Ureter (tissue), 1 donor: ENCODE results near the gene SIK2. TPM values are rescaled to one million over a fixed set of nuclear protein-coding genes. Genes with fewer than 3 reads are reported as not detected.
"Not testable (repeated sequence)": the region's sequence is repeated elsewhere in the genome, so short reads cannot be mapped to it uniquely, and the experiment has no call there.

Experiments
- DNase-seq: peaks from one replicate; pipeline ENCODE4 v3.0.0-alpha.2; 2020; ENCODE audit warnings: low spot score
- total RNA-seq: library from RNA; stranded (reverse); gene quantifications from one replicate; pipeline ENCODE4 v1.2.4, GENCODE V29; 2023
- donor health status: DM: yes; HTN: yes; CAD: no.

The SIK2 gene
- total RNA-seq, 1 donor from 2014 or later = 20.7 TPM

DNA sequence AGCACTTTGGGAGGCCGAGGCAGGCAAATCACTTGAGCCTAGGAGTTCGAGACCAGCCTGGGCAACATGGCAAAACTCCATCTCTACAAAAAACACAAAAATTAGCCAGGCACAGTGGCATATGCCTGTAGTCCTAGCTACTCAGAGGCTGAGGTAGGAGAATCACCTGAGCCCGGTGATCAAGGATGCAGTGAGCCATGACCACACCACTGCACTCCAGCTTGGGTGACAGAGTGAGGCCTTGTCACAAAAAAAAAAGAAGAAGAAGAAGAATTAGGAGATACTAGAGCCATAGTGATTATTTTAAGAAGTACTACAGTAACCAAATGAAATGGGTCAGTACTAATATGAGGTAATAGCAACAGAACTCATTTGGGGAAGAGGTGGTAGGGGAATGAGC is 56.2 kb downstream of the SIK2 start:
- DNase-seq = not testable (repeated sequence)

DNA sequence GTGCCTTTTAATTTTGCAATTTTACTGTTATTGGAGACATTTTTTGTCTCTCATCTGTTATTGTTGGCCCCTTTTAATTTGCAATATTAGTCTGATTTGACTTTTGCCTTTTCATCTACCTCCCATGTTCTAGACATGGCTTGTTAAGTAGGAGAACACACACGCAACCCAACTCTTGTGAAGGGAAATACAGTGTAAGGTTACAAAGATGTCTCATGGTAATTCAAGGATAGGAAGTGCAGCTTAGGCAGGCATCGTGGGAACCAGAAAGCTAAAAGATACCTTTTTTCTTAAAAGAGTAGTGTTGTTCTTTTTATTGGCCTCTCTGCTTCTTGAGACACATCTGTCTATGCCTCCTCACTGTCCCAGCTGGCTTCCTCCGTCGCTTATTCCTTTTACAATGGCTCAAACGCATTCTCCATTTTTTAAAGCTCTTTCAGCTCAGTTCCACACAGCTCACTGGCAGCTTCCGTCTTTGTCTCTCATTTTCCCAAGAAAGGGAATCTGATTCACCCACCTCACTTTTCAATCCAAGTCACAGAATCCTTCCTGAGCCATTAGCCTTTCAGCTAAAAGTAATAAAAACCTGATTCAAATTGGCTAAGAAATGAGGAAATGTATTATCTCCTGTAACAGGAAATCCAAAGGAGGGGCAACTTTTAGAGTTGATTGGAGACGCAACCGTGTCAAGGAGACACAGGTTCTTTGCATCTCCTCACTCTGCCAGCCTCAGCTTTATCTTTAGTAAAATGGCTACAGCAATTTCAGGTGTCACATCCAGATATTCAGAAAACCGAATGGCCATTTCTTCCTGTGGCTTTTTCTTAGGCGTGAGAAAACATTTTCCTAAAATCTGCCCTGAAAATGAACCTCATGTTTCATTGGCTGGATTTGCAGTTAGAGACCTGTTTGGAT is 57.2 kb downstream of the SIK2 start:
- no peak for DNase-seq

DNA sequence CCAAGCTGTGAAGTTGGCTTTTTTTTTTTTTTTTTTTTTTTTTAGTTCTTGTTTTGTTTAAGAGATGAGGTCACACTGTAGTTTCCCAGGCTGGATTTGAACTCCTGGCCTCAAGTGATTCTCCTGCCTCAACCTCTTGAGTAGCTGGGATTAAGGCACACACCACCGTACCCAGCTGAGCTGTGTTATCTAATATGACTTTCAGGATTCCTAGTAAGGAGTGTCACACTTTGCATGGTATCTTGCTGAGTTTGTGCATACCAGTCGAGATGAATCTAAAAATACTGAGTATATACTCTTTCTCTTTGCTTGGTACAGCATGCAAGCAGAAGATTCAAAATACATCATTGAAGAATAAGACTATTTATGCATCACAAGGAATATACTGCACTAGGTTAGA is 58.6 kb downstream of the SIK2 start:
- no peak for DNase-seq

- DNase-seq = no peak
Observed at GRCh38 chr11:111663820-111664219, 61.6 kb downstream of the SIK2 start.

DNA sequence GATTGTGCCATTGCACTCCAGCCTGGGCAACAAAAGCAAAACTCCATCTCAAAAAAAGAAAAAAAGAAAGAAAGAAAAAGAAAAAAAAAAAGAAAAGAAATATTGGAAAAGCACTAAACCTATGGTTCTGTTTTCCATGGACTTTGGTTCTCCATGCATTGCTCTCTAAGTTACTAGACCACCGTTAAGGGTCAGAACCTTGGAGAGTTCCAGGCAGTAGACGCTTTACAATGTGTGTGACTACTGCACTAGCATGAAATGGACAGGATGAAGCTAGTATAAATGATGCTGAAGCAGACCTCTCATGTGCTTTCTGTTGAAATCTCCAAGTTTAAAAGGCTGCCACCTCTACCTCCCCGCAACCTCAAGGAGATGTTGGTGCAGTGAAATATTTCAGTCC is 63.5 kb downstream of the SIK2 start:
- no peak for DNase-seq

- DNase-seq = no peak
Observed at GRCh38 chr11:111668980-111669379, 66.7 kb downstream of the SIK2 start.

- DNase-seq = no peak
Observed at GRCh38 chr11:111671383-111671782, 69.1 kb downstream of the SIK2 start.

DNA sequence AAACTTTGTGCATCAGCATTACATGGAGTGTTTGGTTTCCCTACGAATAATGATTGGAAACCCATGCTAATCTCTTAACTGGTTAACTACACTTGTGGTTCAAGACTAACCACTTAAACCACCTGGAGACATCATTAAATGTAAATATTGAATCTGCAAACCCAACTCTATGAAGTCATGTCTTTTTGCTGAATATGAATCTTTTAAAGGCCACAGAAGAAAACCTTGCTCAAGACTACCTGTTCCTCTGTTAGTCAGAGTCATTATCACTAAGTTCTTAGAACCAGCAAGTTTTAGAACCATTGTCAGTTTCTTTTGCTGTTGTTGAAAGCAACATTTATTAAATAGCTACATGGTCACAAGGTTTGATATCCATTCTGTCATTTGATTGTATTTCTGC is 70.7 kb downstream of the SIK2 start:
- DNase-seq = no peak

DNA sequence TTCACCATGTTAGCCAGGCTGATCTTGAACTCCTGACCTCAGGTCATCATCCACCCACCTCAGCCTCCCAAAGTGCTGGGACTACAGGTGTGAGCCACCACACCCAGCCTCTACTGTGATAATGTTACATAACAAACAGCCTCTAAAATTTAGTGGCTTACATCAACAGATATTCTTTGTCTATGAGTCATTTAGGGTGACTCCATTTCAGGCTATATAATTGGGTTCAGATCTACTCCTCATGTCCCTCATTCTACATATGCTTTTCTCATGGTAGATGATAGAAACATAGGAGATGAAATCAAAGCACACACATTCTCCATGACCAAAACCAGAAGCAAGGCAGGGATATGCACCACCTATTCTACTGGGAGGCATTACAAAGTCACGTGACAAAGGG is 72.7 kb downstream of the SIK2 start:
- no peak for DNase-seq

- no peak for DNase-seq
Observed at GRCh38 chr11:111675891-111676290, 73.6 kb downstream of the SIK2 start.

DNA sequence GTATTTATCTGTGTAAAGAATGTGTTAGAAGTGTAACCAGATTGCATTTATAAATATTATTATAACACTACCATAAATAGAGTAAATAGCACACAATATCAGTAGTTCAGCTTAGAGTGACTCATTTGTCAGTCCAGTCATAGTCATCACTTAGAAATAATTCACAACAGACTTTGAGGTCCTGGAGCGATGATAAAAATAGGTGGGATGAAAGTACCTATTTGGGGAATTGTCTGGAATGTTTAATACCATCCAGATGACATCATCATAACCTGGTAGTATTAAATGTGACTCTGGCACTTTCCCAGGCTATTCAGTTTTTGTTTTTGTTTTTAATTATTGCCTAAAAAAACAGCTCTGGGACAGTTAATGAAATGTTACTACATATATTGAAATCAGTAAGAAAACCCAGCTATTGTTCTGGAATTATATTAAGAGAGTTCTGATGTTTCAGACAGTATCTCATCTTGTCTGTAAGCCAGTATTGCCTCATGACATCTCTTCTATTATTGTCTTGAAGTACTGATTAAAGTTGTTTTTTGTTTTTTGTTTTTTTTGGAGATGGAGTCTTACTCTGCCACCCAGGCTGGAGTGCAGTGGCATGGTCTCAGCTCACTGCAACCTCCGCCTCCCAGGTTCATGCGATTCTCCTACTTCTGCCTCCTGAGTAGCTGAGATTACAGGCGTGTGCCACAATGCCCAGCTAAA is 74.8 kb downstream of the SIK2 start:
- no peak for DNase-seq

DNA sequence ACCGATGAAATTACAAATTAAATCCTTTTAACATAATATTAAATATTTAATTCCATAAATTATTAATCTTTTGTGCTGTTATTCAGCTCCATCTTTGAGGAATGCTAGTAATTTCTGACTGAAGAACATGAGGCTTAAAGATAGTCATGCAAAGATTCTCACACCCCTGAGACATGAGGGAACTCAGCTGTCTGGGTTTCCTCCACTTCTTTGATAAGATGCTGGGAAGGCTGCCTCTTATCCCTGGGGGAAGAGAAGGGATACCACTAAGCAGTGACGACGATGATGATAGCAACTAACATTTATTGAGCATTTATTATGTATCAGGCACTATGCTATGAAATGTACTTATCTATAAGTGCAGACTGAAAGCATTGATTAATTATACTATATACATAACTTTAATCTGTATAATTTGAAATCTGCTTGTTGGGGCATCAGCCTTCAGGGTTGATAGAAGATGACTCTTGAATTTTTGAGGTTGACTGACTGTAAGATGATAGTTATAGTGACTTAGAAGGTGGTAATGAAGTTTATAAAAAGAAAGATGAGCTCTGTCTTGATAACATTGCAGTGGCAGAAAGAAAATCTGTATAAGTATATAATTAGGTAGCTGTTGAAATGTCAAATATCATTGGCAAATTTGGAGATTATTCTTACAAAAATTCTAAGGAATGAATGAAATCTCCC is 78.4 kb downstream of the SIK2 start:
- DNase-seq = no peak

DNA sequence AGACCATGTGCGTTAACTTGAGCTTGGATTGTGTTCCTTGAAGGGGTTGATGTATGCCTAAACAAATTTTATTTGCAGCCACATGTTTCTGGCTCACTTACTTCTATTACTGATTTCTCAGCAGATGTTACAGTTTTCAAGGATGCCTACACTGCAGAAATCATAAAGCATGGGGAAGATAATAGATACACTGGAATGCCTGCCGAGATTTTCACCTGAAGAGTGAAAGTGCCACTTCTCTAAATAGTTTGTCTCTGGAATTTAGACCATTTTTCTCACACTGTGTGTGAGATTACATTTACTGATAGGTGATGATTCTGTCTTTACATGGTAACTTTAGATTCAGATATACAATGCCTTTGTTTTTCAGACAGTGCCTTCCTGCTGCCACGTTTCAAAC is 81.6 kb downstream of the SIK2 start:
- no peak for DNase-seq

GRCh38 chr11:111684251-111684650 is 82.0 kb downstream of the SIK2 start:
- no peak for DNase-seq

- no peak for DNase-seq
Observed at GRCh38 chr11:111688013-111688412, 85.8 kb downstream of the SIK2 start.

GRCh38 chr11:111691176-111691575 is 88.9 kb downstream of the SIK2 start:
- no peak for DNase-seq

DNA sequence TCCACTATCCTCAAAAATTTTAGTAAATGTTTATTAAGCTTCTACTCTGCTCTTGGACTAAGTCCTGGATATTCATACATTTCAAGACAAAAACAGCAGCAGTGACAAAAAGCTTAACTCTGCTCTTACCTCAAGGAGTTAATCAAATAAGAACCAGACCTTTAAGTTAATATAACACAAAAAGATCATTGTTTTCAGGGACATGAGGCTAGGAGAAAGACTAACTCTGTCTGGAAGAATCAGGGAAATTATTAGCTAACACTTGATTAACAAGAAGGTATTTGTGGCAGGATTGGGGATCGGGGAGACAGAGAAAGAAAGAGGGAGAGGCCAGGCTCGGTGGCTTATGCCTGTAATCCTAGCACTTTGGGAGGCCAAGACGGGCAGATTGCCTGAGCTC is 89.5 kb downstream of the SIK2 start:
- DNase-seq = no peak

GRCh38 chr11:111693224-111693937 is 91.1 kb downstream of the SIK2 start:
- no peak for DNase-seq

- DNase-seq = no peak
Observed at GRCh38 chr11:111694851-111695250, 92.6 kb downstream of the SIK2 start.

DNA sequence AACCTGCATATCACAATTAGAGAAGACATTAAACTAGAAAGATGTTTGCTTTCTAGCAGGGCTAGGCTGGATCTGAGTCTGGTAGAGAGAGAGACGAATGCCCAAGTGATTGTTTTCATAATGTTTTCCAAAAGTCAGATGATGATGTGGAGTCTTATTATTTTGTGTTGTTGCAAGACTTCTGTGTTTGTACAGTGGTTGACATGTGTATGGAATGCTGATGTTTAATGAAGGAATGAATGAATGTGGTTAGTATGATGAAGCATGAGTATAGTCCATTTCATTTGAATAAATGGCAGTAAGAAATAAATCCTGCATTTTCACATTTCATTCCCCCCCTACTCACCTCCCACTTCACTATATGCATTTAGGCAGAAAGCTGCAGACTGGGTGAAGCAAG is 94.3 kb downstream of the SIK2 start:
- DNase-seq = no peak

DNA sequence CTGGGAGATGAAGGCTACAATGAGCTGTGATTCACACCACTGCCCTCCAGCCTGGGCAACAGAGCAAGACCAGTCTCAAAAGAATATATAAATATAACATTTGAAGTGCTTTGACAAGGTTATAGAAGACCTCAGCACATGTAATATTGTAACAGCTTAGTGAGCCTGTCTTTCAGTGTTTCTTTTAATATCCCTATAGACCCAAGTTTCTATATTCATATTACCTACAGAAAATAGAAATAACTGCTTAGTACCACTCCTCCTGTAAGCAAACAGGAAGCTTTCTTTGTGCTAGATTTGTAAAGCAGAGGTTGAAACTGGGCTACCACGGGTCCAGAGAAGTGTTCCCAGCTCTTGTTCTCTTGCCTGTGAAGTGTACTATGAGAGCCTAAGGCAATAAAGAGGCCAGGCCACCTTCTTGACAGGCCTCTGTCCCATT is 95.7 kb downstream of the SIK2 start:
- no peak for DNase-seq
